Measurements from ENCODE around the gene OR1J4. TPM values are rescaled to one million over a fixed set of nuclear protein-coding genes. Genes with fewer than 3 reads are reported as not detected.
"Not testable (repeated sequence)": the region's sequence is repeated elsewhere in the genome, so short reads cannot be mapped to it uniquely, and the experiment has no call there.

Gene OR1J4, protein sequence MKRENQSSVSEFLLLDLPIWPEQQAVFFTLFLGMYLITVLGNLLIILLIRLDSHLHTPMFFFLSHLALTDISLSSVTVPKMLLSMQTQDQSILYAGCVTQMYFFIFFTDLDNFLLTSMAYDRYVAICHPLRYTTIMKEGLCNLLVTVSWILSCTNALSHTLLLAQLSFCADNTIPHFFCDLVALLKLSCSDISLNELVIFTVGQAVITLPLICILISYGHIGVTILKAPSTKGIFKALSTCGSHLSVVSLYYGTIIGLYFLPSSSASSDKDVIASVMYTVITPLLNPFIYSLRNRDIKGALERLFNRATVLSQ
- total RNA-seq: not detected in 2 replicates

DNA sequence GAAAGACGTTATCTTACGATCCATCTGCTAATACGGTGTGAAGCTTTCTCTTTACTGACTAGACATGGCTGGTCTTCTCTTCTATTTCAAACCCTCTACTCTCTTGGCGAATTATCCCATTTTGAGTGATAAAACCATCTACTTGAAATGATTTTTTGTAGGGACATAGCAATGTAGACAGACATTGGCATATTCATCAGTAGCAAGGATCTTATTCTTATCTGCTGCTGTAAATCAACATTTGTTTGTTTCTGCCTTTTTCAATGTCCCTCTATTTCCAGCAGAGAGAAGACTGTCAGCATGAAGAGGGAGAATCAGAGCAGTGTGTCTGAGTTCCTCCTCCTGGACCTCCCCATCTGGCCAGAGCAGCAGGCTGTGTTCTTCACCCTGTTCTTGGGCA is at the start of gene OR1J4:
Gene OR1J4 (plus strand): TSS at position 301 of the 400 bp plus-strand sequence. CDS start 0 bp downstream, at position 301.
- DNase-seq: no peak

DNA sequence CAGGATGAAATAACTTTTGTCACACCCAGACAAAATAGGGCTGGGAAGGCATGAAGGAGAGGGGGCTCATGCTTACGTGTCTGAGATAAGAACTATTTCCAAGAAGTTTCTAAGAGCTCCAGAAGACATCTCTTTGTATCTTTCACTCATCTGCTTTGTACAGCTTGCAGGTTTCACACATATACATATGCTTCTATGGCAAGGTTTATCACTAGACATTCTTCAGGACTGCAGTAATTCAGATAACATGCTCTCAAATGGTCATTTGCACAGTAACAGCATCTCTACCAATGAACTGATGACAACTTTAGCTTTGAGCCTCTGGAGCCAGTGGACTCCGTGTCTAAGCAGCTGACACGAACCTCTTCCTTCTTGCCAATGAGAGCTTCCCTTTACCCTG is 44.4 kb upstream of the OR1J4 start:
- no peak for DNase-seq

DNA sequence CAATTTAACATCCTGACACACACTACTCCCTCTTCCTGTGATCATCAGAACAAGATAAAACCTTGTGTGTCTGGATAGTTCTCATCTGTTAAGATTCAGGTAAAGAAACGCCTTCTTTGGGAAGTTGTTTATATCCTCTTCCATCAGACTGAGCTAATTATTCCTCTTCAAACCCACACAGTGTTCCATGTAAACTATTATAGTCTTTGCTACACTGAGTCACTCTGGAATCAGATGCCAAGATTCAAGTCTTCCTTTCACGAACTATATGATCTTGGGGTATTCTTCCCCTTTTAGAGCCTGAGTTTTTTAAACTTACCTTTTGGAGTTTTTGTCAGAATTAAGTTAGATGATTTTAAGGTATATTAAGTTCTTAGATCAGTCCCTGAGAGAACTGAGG is 43.2 kb upstream of the OR1J4 start:
- no peak for DNase-seq

- no peak for DNase-seq
Measured at GRCh38 chr9:122477346-122477745, 41.6 kb upstream of the OR1J4 start.

DNA sequence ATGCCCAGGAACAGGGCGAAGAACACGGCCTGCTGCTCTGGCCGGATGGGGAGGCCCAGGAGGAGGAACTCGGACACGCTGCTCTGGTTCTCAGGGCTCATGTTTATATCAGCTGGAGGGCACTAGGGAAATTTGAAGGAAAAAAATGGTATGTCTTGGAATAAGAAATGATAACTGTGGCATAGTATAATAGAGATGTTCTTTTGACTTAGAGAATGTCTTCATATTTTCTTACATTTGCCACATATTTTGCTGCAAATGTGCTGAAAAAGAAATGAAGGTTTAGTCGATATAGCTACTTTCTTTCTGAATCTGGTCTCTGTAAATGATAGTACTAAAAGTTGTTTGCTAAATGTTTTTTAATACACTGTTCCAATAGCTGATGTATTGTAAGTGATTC is 41.1 kb upstream of the OR1J4 start, which contains the start of gene OR1J1:
Gene OR1J1 (minus strand): TSS at position 101 of the 400 bp plus-strand sequence. CDS start 0 bp downstream, at position 101.
- DNase-seq: no peak

- no peak for DNase-seq
Measured at GRCh38 chr9:122479062-122479461, 39.9 kb upstream of the OR1J4 start.

- peak; percentile 70 for DNase-seq
Measured at GRCh38 chr9:122498883-122499288, 20.1 kb upstream of the OR1J4 start.

DNA sequence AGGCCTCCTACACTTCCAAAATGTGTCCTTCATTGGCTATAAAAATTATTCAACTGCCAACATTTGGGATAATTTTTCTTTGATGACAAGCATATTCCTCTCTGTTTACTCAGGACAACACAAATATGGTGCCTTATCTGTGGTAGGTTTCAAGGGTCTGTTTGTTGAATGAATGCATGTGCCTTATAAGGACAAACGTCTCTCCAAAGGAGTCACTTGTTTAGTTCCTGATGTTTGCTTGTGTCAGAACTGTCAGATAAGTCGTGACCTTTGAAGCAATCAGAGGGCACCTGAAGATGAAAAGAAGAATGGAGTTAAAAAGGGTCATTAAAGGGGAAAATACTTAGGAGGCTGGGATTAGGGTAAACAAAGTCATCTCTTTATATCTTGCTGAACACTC is 12.0 kb upstream of the OR1J4 start:
- no peak for DNase-seq

- DNase-seq: no peak
Measured at GRCh38 chr9:122510502-122510901, 8.4 kb upstream of the OR1J4 start, which contains the start of gene OR1J2. Gene OR1J2 (plus strand): TSS chr9:122510802. CDS start chr9:122510802, 0 bp downstream.

GRCh38 chr9:122518226-122518625 is 715 bp upstream of the OR1J4 start:
- DNase-seq: no peak

- no peak for DNase-seq
Measured at GRCh38 chr9:122519376-122519775, 435 bp downstream of the OR1J4 start.

- DNase-seq: no peak
Measured at GRCh38 chr9:122526602-122527001, 7.7 kb downstream of the OR1J4 start.

- no peak for DNase-seq
Measured at GRCh38 chr9:122527193-122527592, 8.3 kb downstream of the OR1J4 start, which contains the start of gene OR1N1. Gene OR1N1 (minus strand): TSS chr9:122527293. CDS start chr9:122527293, 0 bp downstream.

GRCh38 chr9:122531157-122531556 is 12.2 kb downstream of the OR1J4 start:
- not testable (repeated sequence) for DNase-seq

DNA sequence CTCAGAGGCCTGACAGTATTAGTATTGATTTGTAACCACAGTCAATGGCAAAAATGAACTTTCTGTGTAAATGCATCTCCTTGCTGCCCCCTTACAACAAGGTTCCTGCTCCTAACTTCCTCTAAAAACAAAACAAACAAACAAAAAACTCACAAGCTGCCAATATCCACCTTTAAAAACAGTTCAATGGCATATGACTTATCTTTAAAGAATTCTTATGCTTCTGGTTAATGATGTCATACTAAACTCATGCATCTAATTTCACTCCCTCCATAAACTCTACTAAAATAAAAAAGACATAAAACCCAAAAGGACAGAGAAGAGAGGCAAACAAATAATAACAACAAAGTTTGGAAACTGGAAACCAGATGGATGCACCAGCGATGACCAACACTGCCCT is 17.2 kb downstream of the OR1J4 start:
- DNase-seq: no peak

GRCh38 chr9:122537066-122537465 is 18.1 kb downstream of the OR1J4 start:
- DNase-seq: not testable (repeated sequence)

GRCh38 chr9:122538757-122539156 is 19.8 kb downstream of the OR1J4 start:
- no peak for DNase-seq

DNA sequence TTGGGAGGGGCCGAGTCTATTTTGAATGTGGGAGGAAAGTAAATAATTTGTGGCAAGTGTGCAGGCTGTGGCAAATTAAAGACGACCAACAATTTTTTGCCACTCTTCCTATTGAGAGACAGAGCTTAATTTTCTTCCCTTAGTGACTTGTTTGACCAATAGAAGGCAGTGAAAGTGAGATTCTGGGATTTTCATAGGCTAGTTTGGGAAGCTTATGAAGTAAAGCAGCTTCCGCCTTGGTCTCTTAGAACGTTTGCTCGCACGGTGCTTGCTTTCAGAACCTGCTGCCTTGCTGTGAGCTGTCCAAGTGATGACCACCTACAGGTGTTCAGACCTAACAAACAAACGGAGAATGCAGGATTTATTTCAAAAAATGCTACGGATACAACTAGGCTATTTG is 27.3 kb downstream of the OR1J4 start:
- no peak for DNase-seq

DNA sequence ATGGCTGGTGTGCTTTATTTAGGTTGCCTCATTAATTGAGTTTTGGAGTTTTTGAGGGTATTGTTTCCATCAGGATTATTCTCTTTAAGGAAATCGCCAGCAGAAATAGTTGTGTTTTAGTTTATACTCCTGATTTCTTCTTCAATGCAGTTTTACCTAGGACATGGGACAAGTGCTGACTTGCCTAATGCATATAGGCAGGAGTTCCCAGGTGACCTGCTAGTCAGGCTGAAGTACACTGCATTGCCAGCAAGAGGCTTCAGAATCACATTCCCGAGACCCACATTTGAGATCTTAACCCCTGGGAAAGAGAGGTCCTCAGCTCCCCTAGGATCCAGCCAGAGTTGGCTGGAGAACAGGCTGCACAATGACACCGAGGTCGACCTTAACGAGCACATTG is 32.4 kb downstream of the OR1J4 start:
- DNase-seq: no peak

DNA sequence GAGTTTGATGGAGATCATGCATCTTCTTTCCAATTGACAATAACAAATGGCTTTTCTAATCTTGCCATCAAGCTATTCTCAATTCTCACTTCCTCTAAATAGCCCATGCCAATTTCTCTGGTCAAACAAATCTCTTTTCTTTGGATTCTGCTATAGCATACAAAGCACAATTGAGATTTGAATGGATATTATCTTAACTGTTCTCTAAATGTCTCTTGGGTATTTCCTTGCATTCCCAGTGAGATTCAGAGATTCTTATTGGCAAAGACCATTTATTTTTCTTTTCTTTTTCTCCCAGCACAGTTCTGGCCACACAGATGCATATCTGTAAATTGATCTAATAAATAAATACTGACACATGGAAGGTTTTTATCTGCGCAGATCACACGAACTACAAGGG is 33.9 kb downstream of the OR1J4 start, which contains the start of gene OR1N2:
Gene OR1N2 (plus strand): TSS at position 301 of the 400 bp plus-strand sequence. CDS start 100 bp downstream, outside the sequence.
- no peak for DNase-seq

DNA sequence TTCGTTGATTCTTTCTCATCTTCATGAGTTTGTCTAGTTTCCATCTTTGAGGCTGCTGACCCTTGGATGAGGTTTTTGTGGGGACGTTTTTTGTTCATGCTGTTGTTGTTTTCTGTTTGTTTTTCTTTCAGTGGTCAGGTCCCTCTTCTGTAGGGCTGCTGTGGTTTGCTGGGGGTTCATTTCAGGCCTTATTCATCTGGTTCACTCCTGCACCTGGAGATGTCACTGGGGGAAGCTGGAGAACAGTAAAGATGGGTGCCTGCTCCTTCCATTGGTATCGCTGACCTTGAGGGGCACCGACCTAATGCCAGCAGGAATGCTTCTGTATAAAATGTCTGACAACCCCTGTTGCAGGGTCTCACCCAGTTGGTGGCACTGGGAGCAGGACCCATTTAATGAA is 42.5 kb downstream of the OR1J4 start:
- no peak for DNase-seq

DNA sequence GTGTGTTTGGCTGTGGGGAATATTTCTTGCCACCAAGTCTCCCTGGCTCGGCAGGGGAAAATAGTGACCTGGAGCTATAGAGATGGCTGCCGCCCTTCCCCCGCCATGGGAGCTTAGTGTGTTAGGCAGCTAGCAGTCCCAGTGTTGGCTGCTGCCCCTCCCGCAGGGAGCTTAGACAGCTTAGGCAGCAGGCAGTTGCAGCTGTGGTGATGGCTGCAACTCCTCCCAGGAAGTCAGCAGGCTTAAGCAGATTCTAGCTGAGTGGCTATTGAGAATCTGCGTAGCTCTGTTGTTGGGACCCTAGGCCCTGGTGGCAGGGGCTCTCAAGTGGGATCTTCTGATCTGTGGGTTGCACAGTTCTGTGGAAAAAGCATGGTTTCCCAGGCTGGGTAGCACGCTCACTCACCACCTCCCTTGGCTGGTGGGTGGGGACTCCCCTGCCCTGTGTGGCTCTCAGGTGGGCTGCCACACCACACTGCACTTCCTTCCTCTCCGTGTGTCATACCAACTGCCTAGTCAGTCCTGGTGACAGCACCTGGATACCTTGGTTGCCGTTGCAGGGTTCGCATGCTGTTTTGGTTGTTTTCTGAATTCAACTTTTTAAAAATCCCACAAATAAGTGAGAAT is 43.3 kb downstream of the OR1J4 start:
- DNase-seq: no peak

GRCh38 chr9:122567901-122568300 is 49.0 kb downstream of the OR1J4 start:
- DNase-seq: no peak
